ENCODE data around the gene PNPT1.

PNPT1 gene

GRCh38 chr2:55620123-55620779 lies 73.4 kb downstream of the PNPT1 start:
- ATAC-seq (ENCODE audit: low read depth), result no peak

DNA sequence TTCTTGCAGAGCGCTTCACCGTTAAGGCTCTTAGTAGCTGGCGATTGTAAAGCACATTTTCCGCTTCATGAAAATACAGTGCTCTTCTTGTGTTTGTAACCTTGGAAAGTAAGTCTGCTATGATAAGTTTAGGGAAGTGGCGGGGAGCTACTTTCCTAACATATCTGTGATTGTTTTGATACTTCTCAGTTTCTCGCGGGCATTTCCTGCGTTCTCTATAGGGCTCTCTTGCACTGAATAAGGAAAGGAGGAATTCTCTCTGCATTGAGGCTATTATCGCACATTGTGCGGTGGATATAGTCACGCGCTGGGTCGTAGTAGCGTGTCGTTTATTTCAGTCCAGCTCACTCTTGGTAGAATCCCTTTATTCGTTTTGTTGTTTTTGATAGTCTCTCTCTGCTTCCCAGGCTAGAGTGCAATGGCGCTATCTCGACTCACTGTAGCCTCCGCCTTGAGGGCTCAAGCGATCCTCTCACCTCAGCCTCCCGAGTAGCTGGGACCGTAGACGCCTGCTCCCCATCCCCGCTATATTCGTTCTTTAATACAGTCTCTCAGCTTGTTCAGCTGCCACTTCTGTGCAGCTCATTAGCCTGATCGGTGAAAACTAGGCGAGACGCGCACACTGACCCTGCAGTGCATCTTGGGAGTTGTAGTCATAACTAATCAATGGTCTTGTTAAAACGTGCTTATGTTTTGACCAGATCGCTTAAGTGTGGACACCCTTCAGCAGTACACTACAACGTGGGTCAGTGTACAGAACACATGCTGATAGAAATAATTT lies 75.2 kb downstream of the PNPT1 start:
- peaks cover 28% of the 10 kb centered on the region for H3K4me1 Mint-ChIP-seq
- no peak for ATAC-seq (ENCODE audit: low read depth)
- peaks cover 15% of the 10 kb centered on the region for H3K36me3 Mint-ChIP-seq
- H3K27me3 Mint-ChIP-seq, result no peaks in the 10 kb centered on the region
- H3K4me3 Mint-ChIP-seq, result no peak overlapping the region
- peak; percentile 39 to 50 for DNase-seq (ENCODE audit: low spot score in 2 of 2)
- no peak overlapping the region for H3K27ac Mint-ChIP-seq
- H3K9me3 Mint-ChIP-seq, result no peaks in the 10 kb centered on the region

More at GRCh38 chr2:55620123-55620779, 73.4 kb downstream of the PNPT1 start:
- no peaks in the 10 kb centered on the region for H3K27me3 Mint-ChIP-seq
- peaks cover 35% of the 10 kb centered on the region for H3K4me1 Mint-ChIP-seq
- peak overlapping the region; percentile 67 for H3K4me3 Mint-ChIP-seq
- no peak overlapping the region for H3K27ac Mint-ChIP-seq
- H3K9me3 Mint-ChIP-seq, result no peaks in the 10 kb centered on the region
- DNase-seq (ENCODE audit: low spot score in 2 of 2), result no peak
- H3K36me3 Mint-ChIP-seq, result peaks cover 13% of the 10 kb centered on the region

DNA sequence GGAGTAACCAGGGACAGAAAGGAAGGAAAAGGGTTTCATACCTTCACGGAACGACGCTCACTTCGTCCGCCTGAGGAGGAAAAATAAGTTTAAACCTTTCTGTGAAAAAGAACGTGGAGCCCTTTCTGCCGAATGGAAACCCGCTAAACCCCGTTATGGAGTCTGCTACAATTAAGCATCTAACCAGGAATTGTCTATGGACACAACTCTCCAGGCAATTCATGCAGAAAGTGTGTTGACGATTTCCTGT lies 75.7 kb downstream of the PNPT1 start:
- Mint-ChIP-seq H3K9me3 (no peaks in the 10 kb centered on the region), H3K36me3 (peaks cover 15% of the 10 kb centered on the region), H3K4me1 (peaks cover 25% of the 10 kb centered on the region), H3K27ac (no peak overlapping the region), H3K4me3 (no peak overlapping the region), H3K27me3 (no peaks in the 10 kb centered on the region)
- DNase-seq (ENCODE audit: low spot score in 2 of 2), result no peak
- ATAC-seq (ENCODE audit: low read depth), result no peak

DNA sequence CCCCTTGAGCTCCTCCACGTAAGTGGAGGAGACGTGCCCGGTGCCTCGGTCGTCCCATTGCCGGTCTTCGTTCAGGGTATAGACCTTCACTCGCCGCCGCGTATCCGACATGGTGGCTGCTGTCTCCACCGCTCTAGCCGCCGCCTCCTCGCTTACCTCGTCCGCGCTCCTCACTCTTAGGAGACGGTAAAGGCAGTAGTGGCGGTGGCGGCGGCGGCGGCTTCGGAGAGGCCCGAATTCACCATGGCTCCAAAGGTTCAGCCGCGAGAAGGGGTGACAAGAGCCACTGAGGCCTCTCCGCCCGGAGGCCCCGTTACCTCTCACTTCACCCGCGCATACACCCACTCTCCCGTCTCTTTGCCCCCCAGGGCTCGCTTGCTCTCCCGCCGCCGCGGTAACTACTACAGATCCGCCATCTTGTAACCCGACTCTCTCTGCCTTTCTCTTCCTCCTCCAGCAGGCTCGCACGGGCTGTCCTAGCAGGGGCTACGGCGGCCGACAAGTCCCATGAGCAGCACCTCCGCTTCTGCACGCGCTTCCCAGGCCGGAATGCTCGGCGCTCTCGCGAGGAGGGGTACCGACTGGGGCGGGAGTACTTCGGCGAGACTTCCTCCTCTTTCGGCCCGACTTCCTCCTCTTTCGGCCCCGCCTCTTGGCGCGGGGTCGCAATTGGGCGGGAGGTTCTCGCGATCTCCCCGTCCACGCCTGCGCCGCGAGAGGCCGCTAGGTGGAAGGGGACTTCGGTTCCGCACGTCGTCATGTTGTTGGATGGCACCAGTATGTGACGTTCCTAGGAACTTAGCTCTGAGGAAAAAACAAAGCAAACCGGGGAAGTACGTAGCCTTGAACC lies 76.2 kb downstream of the PNPT1 start, which contains the start of gene PPP4R3B:
Gene PPP4R3B (minus strand): TSS at position 448 of the 850 bp plus-strand sequence. CDS start 337 bp downstream, at position 111.
- no peak within 1 kb of the TSS for H3K4me3 Mint-ChIP-seq
- no peaks in the 10 kb centered on the region for H3K27me3 Mint-ChIP-seq
- H3K27ac Mint-ChIP-seq, result no peak within 1 kb of the TSS
- ATAC-seq (ENCODE audit: low read depth) (peak; percentile 76), DNase-seq (ENCODE audit: low spot score in 2 of 2) (peak; percentile 92 to 98)
- H3K36me3 Mint-ChIP-seq, result peaks cover 13% of the 10 kb centered on the region
- no peaks in the 10 kb centered on the region for H3K9me3 Mint-ChIP-seq
- peaks cover 23% of the 10 kb centered on the region for H3K4me1 Mint-ChIP-seq

GRCh38 chr2:55616551-55617174 lies 77.0 kb downstream of the PNPT1 start:
- ATAC-seq (ENCODE audit: low read depth) (peak; percentile 38), DNase-seq (ENCODE audit: low spot score in 2 of 2) (peak; percentile 62 to 70)
- Mint-ChIP-seq H3K4me3 (no peak overlapping the region), H3K4me1 (peaks cover 22% of the 10 kb centered on the region), H3K9me3 (no peaks in the 10 kb centered on the region), H3K27me3 (no peaks in the 10 kb centered on the region), H3K36me3 (peaks cover 12% of the 10 kb centered on the region), H3K27ac (no peak overlapping the region)

GRCh38 chr2:55611997-55612396 lies 81.6 kb downstream of the PNPT1 start:
- no peaks in the 10 kb centered on the region for H3K27me3 Mint-ChIP-seq
- peaks cover 16% of the 10 kb centered on the region for H3K4me1 Mint-ChIP-seq
- peaks cover 15% of the 10 kb centered on the region for H3K36me3 Mint-ChIP-seq
- no peaks in the 10 kb centered on the region for H3K9me3 Mint-ChIP-seq
- ATAC-seq (ENCODE audit: low read depth) (no peak), DNase-seq (ENCODE audit: low spot score in 2 of 2) (no peak)
- H3K27ac Mint-ChIP-seq, result no peak overlapping the region
- H3K4me3 Mint-ChIP-seq, result no peak overlapping the region

GRCh38 chr2:55610954-55611743 lies 82.5 kb downstream of the PNPT1 start:
- Mint-ChIP-seq H3K4me3 (no peak overlapping the region), H3K27me3 (no peaks in the 10 kb centered on the region), H3K9me3 (no peaks in the 10 kb centered on the region), H3K36me3 (peaks cover 16% of the 10 kb centered on the region), H3K27ac (peak overlapping the region; percentile 48), H3K4me1 (peaks cover 18% of the 10 kb centered on the region)
- no peak for ATAC-seq (ENCODE audit: low read depth)
- no peak for DNase-seq (ENCODE audit: low spot score in 2 of 2)

- H3K4me1 Mint-ChIP-seq, result peaks cover 17% of the 10 kb centered on the region
- H3K27ac Mint-ChIP-seq, result peak overlapping the region; percentile 48
- no peak for ATAC-seq (ENCODE audit: low read depth)
These were observed 83.6 kb downstream of the PNPT1 start for GRCh38 chr2:55609938-55610578.

DNA sequence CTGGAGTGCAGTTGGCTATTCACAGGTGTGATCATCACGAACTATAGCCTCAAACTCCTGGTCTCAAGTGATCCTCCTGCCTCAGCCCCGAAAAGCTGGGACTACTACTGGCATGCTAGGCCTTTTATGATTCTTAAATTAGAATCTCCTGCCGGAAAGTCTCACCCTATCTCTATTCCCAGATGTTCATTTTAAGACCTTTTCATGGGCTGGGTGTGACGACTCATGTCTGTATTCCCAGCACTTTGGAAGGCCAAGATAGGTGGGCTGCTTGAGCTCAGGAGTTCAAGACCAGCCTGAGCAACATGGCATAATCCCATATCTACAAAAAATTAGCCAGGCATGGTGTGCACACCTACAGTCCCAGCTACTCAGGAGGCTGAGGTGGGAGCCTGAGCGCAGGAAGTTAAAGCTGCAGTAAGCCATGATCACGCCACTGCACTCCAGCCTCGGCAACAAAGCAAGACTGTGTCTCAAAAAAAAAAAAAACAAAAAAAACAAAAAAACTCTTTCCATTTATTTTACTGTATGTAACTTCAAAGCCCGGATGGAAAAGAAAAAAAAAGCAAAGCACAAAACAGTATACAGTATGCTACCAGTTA lies 84.3 kb downstream of the PNPT1 start:
- no peaks in the 10 kb centered on the region for H3K27me3 Mint-ChIP-seq
- no peak overlapping the region for H3K4me3 Mint-ChIP-seq
- no peaks in the 10 kb centered on the region for H3K9me3 Mint-ChIP-seq
- DNase-seq (ENCODE audit: low spot score in 2 of 2), result no peak
- no peak for ATAC-seq (ENCODE audit: low read depth)
- H3K4me1 Mint-ChIP-seq, result peaks cover 18% of the 10 kb centered on the region
- peak overlapping the region; percentile 48 for H3K27ac Mint-ChIP-seq
- peaks cover 14% of the 10 kb centered on the region for H3K36me3 Mint-ChIP-seq

More at GRCh38 chr2:55609938-55610578, 83.6 kb downstream of the PNPT1 start:
- DNase-seq (ENCODE audit: low spot score in 2 of 2), result no peak
- peaks cover 16% of the 10 kb centered on the region for H3K36me3 Mint-ChIP-seq
- no peaks in the 10 kb centered on the region for H3K9me3 Mint-ChIP-seq
- no peaks in the 10 kb centered on the region for H3K27me3 Mint-ChIP-seq
- H3K4me3 Mint-ChIP-seq, result no peak overlapping the region

GRCh38 chr2:55607717-55608116 lies 85.9 kb downstream of the PNPT1 start:
- no peak overlapping the region for H3K27ac Mint-ChIP-seq
- peaks cover 17% of the 10 kb centered on the region for H3K4me1 Mint-ChIP-seq
- H3K36me3 Mint-ChIP-seq, result peaks cover 12% of the 10 kb centered on the region
- no peaks in the 10 kb centered on the region for H3K9me3 Mint-ChIP-seq
- ATAC-seq (ENCODE audit: low read depth) (no peak), DNase-seq (ENCODE audit: low spot score in 2 of 2) (no peak)
- no peaks in the 10 kb centered on the region for H3K27me3 Mint-ChIP-seq
- H3K4me3 Mint-ChIP-seq, result no peak overlapping the region

DNA sequence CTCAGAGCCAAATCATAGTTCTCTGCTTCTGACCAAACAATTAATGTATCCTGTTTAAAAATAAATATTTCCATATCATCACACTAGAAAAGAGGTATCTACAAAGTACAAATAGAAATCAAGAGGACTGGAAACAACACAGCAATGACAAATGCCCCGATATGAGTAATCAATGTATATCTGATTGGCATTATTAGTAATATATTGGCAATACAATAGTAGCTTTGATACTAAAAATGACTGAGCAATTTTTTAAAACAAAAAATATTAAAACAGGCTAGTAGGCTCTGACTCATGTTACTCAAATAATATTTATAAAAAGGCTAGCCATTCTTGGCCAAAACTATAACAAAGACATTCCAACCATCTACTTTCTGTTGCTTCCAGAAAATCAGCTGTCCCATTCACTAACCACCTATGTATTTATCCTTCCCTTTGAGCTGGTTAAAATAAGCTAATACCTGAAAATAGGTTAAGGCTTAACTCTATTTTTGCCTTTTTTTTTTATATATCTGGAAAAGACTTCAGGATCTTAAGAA lies 89.5 kb downstream of the PNPT1 start:
- Mint-ChIP-seq H3K4me1 (peaks cover 21% of the 10 kb centered on the region), H3K27me3 (no peaks in the 10 kb centered on the region), H3K4me3 (no peak overlapping the region), H3K27ac (no peak overlapping the region), H3K36me3 (peaks cover 14% of the 10 kb centered on the region), H3K9me3 (no peaks in the 10 kb centered on the region)
- DNase-seq (ENCODE audit: low spot score in 2 of 2), result no peak
- ATAC-seq (ENCODE audit: low read depth), result no peak

DNA sequence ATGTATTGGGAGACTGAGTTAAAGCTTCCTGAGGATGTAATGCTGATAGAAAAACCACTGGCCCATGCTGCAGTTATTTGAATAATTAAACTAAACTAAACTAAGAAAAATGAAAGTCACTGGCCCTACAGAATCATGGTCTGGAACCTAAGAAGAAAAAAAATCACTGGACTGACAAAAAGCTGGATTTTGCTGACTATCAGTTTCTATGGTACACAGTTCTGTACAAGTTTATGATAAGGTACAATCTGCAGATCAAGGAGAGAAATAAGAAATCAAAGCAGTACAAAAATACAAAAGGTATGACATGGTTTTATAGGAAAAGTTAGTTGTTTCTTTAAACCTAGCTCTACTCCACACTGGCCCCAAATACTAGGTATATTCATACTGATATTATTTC lies 91.8 kb downstream of the PNPT1 start:
- H3K4me3 Mint-ChIP-seq, result no peak overlapping the region
- H3K36me3 Mint-ChIP-seq, result peaks cover 14% of the 10 kb centered on the region
- peaks cover 14% of the 10 kb centered on the region for H3K4me1 Mint-ChIP-seq
- no peaks in the 10 kb centered on the region for H3K9me3 Mint-ChIP-seq
- ATAC-seq (ENCODE audit: low read depth) (no peak), DNase-seq (ENCODE audit: low spot score in 2 of 2) (no peak)
- no peak overlapping the region for H3K27ac Mint-ChIP-seq
- no peaks in the 10 kb centered on the region for H3K27me3 Mint-ChIP-seq
